Mesenchymal stem cell (in vitro differentiated cells and primary cell): Measurements from ENCODE around the gene MAN1B1.

Experiments
- DNase-seq: peaks from one replicate; pipeline ENCODE4 v3.0.0-alpha.2; 2013
- H2AFZ ChIP-seq: one replicate; pipeline ENCODE4 v1.6.1; 2013; ENCODE audit warnings: low read depth, mild to moderate bottlenecking, control low read depth, inconsistent platforms, low read length, moderate library complexity
- H2AK5ac ChIP-seq: 2 replicates; pipeline ENCODE4 v1.6.1; 2013; ENCODE audit warnings: low read length, moderate library complexity, mild to moderate bottlenecking, inconsistent platforms; ENCODE audit not compliant: severe bottlenecking
- H2BK120ac ChIP-seq: one replicate; pipeline ENCODE4 v1.6.1; 2013; ENCODE audit warnings: low read depth, mild to moderate bottlenecking, inconsistent platforms, low read length, moderate library complexity
- H2BK12ac ChIP-seq, 2 experiments: one replicate each; pipeline ENCODE4 v1.6.1; 2013; ENCODE audit warnings: inconsistent platforms in 2 of 2, low read length in 2 of 2, mild to moderate bottlenecking in 2 of 2, moderate library complexity in 2 of 2, control low read depth in 1 of 2
- H2BK15ac ChIP-seq: one replicate; pipeline ENCODE4 v1.6.1; 2013; ENCODE audit warnings: mild to moderate bottlenecking, low read depth, inconsistent platforms; ENCODE audit not compliant: poor library complexity, severe bottlenecking
- H2BK5ac ChIP-seq: 2 replicates; pipeline ENCODE4 v1.6.1; 2013; ENCODE audit warnings: low read depth, mild to moderate bottlenecking, low read length, control low read depth, inconsistent platforms; ENCODE audit not compliant: poor library complexity, severe bottlenecking
- H3K14ac ChIP-seq, 2 experiments: one replicate each; pipeline ENCODE4 v1.6.1; 2013; ENCODE audit warnings: inconsistent platforms in 2 of 2, low read length in 2 of 2, control low read depth in 1 of 2, mild to moderate bottlenecking in 1 of 2, moderate library complexity in 1 of 2
- H3K18ac ChIP-seq, 2 experiments: one replicate each; pipeline ENCODE4 v1.6.1; 2013; ENCODE audit warnings: inconsistent platforms in 2 of 2, low read length in 2 of 2, control low read depth in 1 of 2, low read depth in 1 of 2, mild to moderate bottlenecking in 1 of 2
- H3K23ac ChIP-seq, 2 experiments: one replicate each; pipeline ENCODE4 v1.6.1; 2013; ENCODE audit warnings: inconsistent platforms in 2 of 2, low read length in 2 of 2, mild to moderate bottlenecking in 2 of 2, moderate library complexity in 2 of 2, control low read depth in 1 of 2
- H3K27ac ChIP-seq: 2 replicates; pipeline ENCODE4 v1.5.1; 2013; ENCODE audit warnings: mild to moderate bottlenecking, moderate library complexity, low read length, control low read depth, inconsistent platforms; ENCODE audit not compliant: poor library complexity, severe bottlenecking
- H3K27me3 ChIP-seq, 2 experiments: 2 replicates each; pipeline versions ENCODE4 v1.6.1 to v1.7.0; 2013; ENCODE audit warnings: low read length in 2 of 2, mild to moderate bottlenecking in 2 of 2, moderate library complexity in 2 of 2, control low read depth in 1 of 2, inconsistent platforms in 1 of 2; ENCODE audit not compliant: control insufficient read depth in 1 of 2, insufficient read depth in 1 of 2
- H3K36me3 ChIP-seq, 2 experiments: 2 replicates each; pipeline versions ENCODE4 v1.6.1 to v1.7.0; 2013; ENCODE audit warnings: low read length in 2 of 2, control low read depth in 1 of 2, inconsistent platforms in 1 of 2, low read depth in 1 of 2, mild to moderate bottlenecking in 1 of 2; ENCODE audit not compliant: insufficient read depth in 2 of 2, control insufficient read depth in 1 of 2
- H3K4ac ChIP-seq, 2 experiments: one replicate each; pipeline ENCODE4 v1.6.1; 2013; ENCODE audit warnings: inconsistent platforms in 2 of 2, low read length in 2 of 2, mild to moderate bottlenecking in 2 of 2, moderate library complexity in 2 of 2, control low read depth in 1 of 2, low read depth in 1 of 2
- H3K4me1 ChIP-seq: 2 replicates; pipeline ENCODE4 v1.6.1; 2013; ENCODE audit warnings: low read depth, low read length, control low read depth; ENCODE audit not compliant: control insufficient read depth, insufficient read depth
- H3K4me2 ChIP-seq: 2 replicates; pipeline ENCODE4 v1.6.1; 2013; ENCODE audit warnings: low read length, mild to moderate bottlenecking, inconsistent platforms; ENCODE audit not compliant: poor library complexity, severe bottlenecking
- H3K4me3 ChIP-seq, 2 experiments: 2 replicates each; pipeline versions ENCODE4 v1.5.1 to v1.7.0; 2013; ENCODE audit warnings: low read length in 2 of 2, mild to moderate bottlenecking in 2 of 2, control low read depth in 1 of 2, low read depth in 1 of 2; ENCODE audit not compliant: insufficient read depth in 1 of 2
- H3K79me1 ChIP-seq: replicated peaks from 2 replicates; pipeline ENCODE4 v1.6.1; 2013; ENCODE audit warnings: mild to moderate bottlenecking, control low read depth, low read length, inconsistent platforms; ENCODE audit not compliant: poor library complexity, severe bottlenecking
- H3K9ac ChIP-seq: 2 replicates; pipeline ENCODE4 v1.7.0; 2013; ENCODE audit warnings: mild to moderate bottlenecking, low read length, moderate library complexity
- H3K9me3 ChIP-seq: 2 replicates; pipeline ENCODE4 v1.7.0; 2013; ENCODE audit warnings: mild to moderate bottlenecking, low read length; ENCODE audit not compliant: control insufficient read depth
- H4K8ac ChIP-seq: one replicate; pipeline ENCODE4 v1.6.1; 2013; ENCODE audit warnings: inconsistent platforms, mild to moderate bottlenecking, low read length, moderate library complexity
- H4K91ac ChIP-seq: one replicate; pipeline ENCODE4 v1.6.1; 2013; ENCODE audit warnings: mild to moderate bottlenecking, low read length, inconsistent platforms
- WGBS: methylation state at CpG from one replicate; pipeline ENCODE4 v1.1.7; 2013; ENCODE audit warnings: mixed read lengths; 5-methylcytosine and 5-hydroxymethylcytosine counted together

Gene MAN1B1

DNA sequence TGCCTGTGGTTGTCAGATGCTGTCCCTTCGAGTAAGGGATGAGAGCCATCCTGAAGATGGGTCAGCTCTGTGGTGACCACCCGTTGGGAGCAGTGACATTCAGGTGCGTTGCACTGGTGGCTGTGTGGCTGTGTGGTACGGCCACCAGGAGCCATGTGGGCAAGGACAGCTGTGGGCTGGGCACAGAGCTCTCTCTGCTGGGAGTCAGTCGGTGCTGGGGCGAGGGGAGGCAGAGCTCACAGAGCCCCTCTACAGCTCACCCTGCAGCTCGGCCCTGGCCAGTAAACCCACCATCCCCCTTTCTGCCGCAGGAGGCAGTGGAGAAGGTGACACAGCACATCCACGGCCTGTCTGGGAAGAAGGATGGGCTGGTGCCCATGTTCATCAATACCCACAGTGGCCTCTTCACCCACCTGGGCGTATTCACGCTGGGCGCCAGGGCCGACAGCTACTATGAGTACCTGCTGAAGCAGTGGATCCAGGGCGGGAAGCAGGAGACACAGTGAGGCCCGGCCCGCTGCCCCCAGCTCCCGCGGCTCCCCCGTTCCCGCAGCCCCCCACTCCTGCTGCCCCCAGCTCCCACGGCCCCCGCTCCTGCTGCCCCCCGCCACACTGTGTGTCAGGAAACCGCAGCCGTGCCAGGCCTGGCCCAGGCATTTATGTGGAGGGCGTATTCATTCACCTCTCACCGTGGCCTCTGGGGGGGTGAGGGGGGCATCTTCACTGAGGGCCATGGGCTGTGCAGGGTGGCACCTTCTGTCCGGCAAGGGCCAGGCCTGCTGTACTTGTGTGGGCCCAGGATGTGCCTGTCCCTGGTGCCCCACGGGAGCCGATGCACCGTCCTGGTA is 19.3 kb downstream of the MAN1B1 start:
- Histone ChIP-seq H2BK120ac (no peak overlapping the region), H3K27ac (no peak overlapping the region), H2AK5ac (no peak overlapping the region), H3K9me3 (no peaks in the 10 kb centered on the region), H2BK12ac (no peak overlapping the region), H3K4me1 (no peaks in the 10 kb centered on the region), H3K4me3 (no peak overlapping the region), H3K18ac (no peak overlapping the region), H2AFZ (no peak overlapping the region), H2BK5ac (no peak overlapping the region), H3K14ac (no peak overlapping the region), H3K36me3 (peaks cover 95 to 98% of the 10 kb centered on the region in 2 experiments), H4K91ac (no peak overlapping the region), H3K4ac (no peak overlapping the region), H4K8ac (no peak overlapping the region), H3K4me2 (no peak overlapping the region), H3K79me1 (peaks cover 22% of the 10 kb centered on the region), H3K9ac (no peak overlapping the region), H3K23ac (no peak overlapping the region), H3K27me3 (no peaks in the 10 kb centered on the region), H2BK15ac (no peak overlapping the region)
- 97% methylated on average over 31 of the region's 31 CpGs for WGBS
- no peak for DNase-seq

DNA sequence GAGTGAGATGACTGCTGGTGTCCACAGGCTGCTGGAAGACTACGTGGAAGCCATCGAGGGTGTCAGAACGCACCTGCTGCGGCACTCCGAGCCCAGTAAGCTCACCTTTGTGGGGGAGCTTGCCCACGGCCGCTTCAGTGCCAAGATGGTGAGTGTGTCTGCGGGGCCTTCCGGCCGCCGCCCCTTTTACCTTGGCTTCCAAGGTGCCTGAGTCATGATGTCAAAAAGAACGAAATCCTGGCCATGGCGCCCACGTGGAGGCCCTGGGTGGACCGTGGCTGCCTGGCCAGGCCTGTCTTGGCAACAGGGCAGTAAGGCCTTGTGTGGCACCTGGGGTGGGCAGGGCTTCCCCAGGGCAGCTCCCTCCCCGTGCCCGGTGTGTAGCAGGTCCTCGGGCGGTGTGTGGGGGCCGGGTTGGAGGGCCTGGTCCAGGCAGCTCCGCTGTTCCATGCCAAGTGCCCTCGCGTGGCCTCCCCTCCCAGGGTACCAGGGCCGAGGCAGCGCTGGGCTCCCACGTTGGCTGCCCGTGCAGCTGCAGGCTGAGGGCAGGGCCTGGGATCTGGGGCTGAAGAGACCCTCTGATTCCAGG is 20.0 kb downstream of the MAN1B1 start:
- no peak overlapping the region for H2AK5ac ChIP-seq
- no peak for DNase-seq
- H4K91ac ChIP-seq: no peak overlapping the region
- H2BK5ac ChIP-seq: no peak overlapping the region
- no peak overlapping the region for H2AFZ ChIP-seq
- no peak overlapping the region for H3K4me3 ChIP-seq
- H2BK12ac ChIP-seq: no peak overlapping the region
- H3K18ac ChIP-seq: no peak overlapping the region
- no peak overlapping the region for H3K27ac ChIP-seq
- no peaks in the 10 kb centered on the region for H3K4me1 ChIP-seq
- H3K9me3 ChIP-seq: no peaks in the 10 kb centered on the region
- H3K4me2 ChIP-seq: no peak overlapping the region
- H3K9ac ChIP-seq: no peak overlapping the region
- no peak overlapping the region for H4K8ac ChIP-seq
- H2BK120ac ChIP-seq: no peak overlapping the region
- H2BK15ac ChIP-seq: no peak overlapping the region
- H3K27me3 ChIP-seq: no peaks in the 10 kb centered on the region
- H3K36me3 ChIP-seq: peaks cover 93 to 96% of the 10 kb centered on the region in 2 experiments
- H3K4ac ChIP-seq: no peak overlapping the region
- H3K79me1 ChIP-seq: peaks cover 18% of the 10 kb centered on the region
- H3K14ac ChIP-seq: no peak overlapping the region
- no peak overlapping the region for H3K23ac ChIP-seq
- WGBS: 96% methylated on average over 27 of the region's 27 CpGs

DNA sequence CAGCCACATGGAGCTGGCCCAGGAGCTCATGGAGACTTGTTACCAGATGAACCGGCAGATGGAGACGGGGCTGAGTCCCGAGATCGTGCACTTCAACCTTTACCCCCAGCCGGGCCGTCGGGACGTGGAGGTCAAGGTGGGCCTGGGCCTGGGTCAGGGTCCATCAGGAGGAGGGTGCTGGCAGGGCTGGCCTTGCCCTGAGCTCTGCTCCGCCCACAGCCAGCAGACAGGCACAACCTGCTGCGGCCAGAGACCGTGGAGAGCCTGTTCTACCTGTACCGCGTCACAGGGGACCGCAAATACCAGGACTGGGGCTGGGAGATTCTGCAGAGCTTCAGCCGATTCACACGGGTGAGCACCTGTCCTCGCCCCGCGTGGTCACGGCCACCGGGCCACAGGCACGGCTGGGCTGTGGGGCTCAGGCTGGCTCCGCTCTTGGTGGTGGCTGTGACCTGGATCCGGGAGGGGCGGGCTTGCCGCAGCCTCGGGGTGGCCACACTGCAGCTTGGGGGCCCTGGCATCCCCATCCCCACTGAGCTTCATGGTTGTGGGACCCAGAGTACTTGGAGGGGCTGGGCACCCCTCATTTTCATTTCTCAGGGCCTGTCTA is 20.6 kb downstream of the MAN1B1 start:
- Histone ChIP-seq H3K4me1 (no peaks in the 10 kb centered on the region), H3K9ac (no peak overlapping the region), H3K4ac (no peak overlapping the region), H2BK15ac (no peak overlapping the region), H4K91ac (no peak overlapping the region), H2AFZ (no peak overlapping the region), H3K4me2 (no peak overlapping the region), H3K27ac (no peak overlapping the region), H3K18ac (no peak overlapping the region), H2BK5ac (no peak overlapping the region), H2BK12ac (no peak overlapping the region), H2AK5ac (no peak overlapping the region), H3K79me1 (peaks cover 17% of the 10 kb centered on the region), H4K8ac (no peak overlapping the region), H2BK120ac (no peak overlapping the region), H3K14ac (no peak overlapping the region), H3K9me3 (no peaks in the 10 kb centered on the region), H3K36me3 (peaks cover 91 to 96% of the 10 kb centered on the region in 2 experiments), H3K4me3 (no peak overlapping the region), H3K23ac (no peak overlapping the region), H3K27me3 (no peaks in the 10 kb centered on the region)
- WGBS: 95% methylated on average over 27 of the region's 27 CpGs
- DNase-seq: no peak

DNA sequence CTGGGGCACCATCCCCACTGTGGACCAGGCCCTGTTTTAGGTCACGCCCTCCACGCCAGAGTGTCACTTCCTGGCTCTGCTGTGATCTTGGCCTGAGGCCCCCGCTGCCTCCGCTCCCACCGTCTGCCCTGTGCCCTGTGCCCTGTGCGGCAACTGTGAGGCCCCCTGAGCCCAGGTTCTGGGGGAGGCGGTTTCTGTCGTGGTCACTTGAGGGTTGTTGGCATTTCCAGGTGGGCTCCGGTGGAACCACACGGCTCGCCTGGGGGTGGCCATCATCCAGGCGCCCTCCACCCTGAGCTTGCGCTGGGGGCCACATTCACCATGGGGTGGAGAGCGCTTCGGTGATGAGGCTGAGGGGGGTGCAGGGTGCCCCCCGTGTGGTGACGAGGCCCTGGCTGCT is 21.2 kb downstream of the MAN1B1 start:
- no peak overlapping the region for H3K27ac ChIP-seq
- H2BK120ac ChIP-seq: no peak overlapping the region

More for the DNA sequence above, 21.2 kb downstream of the MAN1B1 start:
- no peak overlapping the region for H3K4me3 ChIP-seq
- no peak overlapping the region for H2AK5ac ChIP-seq
- H2BK15ac ChIP-seq: no peak overlapping the region
- H3K9ac ChIP-seq: no peak overlapping the region
- H3K36me3 ChIP-seq: peaks cover 89 to 95% of the 10 kb centered on the region in 2 experiments
- 98% methylated on average over 17 of the region's 17 CpGs for WGBS
- no peak overlapping the region for H2AFZ ChIP-seq
- no peaks in the 10 kb centered on the region for H3K27me3 ChIP-seq
- no peaks in the 10 kb centered on the region for H3K4me1 ChIP-seq
- H4K8ac ChIP-seq: no peak overlapping the region
- peaks cover 17% of the 10 kb centered on the region for H3K79me1 ChIP-seq
- H2BK5ac ChIP-seq: no peak overlapping the region
- no peak overlapping the region for H3K4me2 ChIP-seq
- H4K91ac ChIP-seq: no peak overlapping the region
- no peak overlapping the region for H3K23ac ChIP-seq
- no peak overlapping the region for H2BK12ac ChIP-seq
- H3K18ac ChIP-seq: no peak overlapping the region
- H3K14ac ChIP-seq: no peak overlapping the region
- no peak overlapping the region for H3K4ac ChIP-seq
- no peak for DNase-seq
- no peaks in the 10 kb centered on the region for H3K9me3 ChIP-seq
